HEK293T (cell line): ENCODE measurements around the gene SEL1L.

ENCODE experiments used
- BHLHE40 ChIP-seq: fragments of 450-650 bp; IDR thresholded peaks from 2 replicates; pipeline ENCODE4 v1.6.1; 2016; ENCODE audit warnings: mild to moderate bottlenecking, moderate library complexity, borderline replicate concordance
- CTBP1 ChIP-seq: fragments of 450-650 bp; IDR thresholded peaks from 2 replicates; pipeline ENCODE4 v1.6.1; 2016; ENCODE audit warnings: borderline replicate concordance
- FOXA1 ChIP-seq: fragments of 450-650 bp; IDR thresholded peaks from 2 replicates; pipeline ENCODE4 v1.6.1; 2016; ENCODE audit warnings: mild to moderate bottlenecking
- FOXM1 ChIP-seq: fragments of 450-650 bp; IDR thresholded peaks from 2 replicates; pipeline ENCODE4 v1.6.1; 2017; ENCODE audit warnings: mild to moderate bottlenecking, borderline replicate concordance
- HDGF ChIP-seq: fragments of 450-650 bp; IDR thresholded peaks from 2 replicates; pipeline ENCODE4 v1.6.1; 2017; ENCODE audit warnings: antibody characterized with exemption, borderline replicate concordance
- L3MBTL2 ChIP-seq: fragments of 450-650 bp; conservative IDR thresholded peaks from 2 replicates; pipeline ENCODE4 v1.6.1; 2016; ENCODE audit warnings: mild to moderate bottlenecking
- NFRKB ChIP-seq: fragments of 450-650 bp; IDR thresholded peaks from 2 replicates; pipeline ENCODE4 v1.6.1; 2016; ENCODE audit warnings: mild to moderate bottlenecking, moderate library complexity
- SP1 ChIP-seq: fragments of 450-650 bp; IDR thresholded peaks from 2 replicates; pipeline ENCODE4 v1.6.1; 2017
- SUZ12 ChIP-seq: fragments of 450-650 bp; IDR thresholded peaks from 2 replicates; pipeline ENCODE4 v1.6.1; 2016; ENCODE audit warnings: mild to moderate bottlenecking
- TARDBP ChIP-seq: fragments of 450-650 bp; IDR thresholded peaks from 2 replicates; pipeline ENCODE4 v1.6.1; 2016

- TF ChIP-seq SP1 (no peak), NFRKB (no peak), BHLHE40 (no peak), FOXA1 (no peak), TARDBP (no peak), FOXM1 (no peak), CTBP1 (no peak), SUZ12 (no peak), L3MBTL2 (no peak), HDGF (no peak)
These were observed 21.4 kb upstream of the SEL1L start for GRCh38 chr14:81555051-81555450.
